ENCODE measurements around the gene ADAM11. TPM values are rescaled to one million over a fixed set of nuclear protein-coding genes. Genes with fewer than 3 reads are reported as not detected.

ADAM11 gene
- total RNA-seq, 2 donors from 2014 or later, result 0.42 TPM

GRCh38 chr17:44782326-44782850, 23.6 kb downstream of the ADAM11 start:
- no peaks in the 10 kb centered on the region for H3K36me3 ChIP-seq
- H3K9me3 ChIP-seq, result no peaks in the 10 kb centered on the region
- TF ChIP-seq CTCF (IDR thresholded peaks at IDR 0.05), result no peak
- no peak overlapping the region for H3K4me3 ChIP-seq
- intact Hi-C loops (cut with DNase I), result no loop called here
- no peak overlapping the region for H3K27ac ChIP-seq
- H3K27me3 ChIP-seq, result no peaks in the 10 kb centered on the region
- H3K4me1 ChIP-seq, result no peaks in the 10 kb centered on the region
- no peak for DNase-seq
- no peak overlapping the region for H3K9ac ChIP-seq (ENCODE audit: low read depth in 2 of 2, low read length in 2 of 2)

- Histone ChIP-seq H3K27me3 (no peaks in the 10 kb centered on the region), H3K9ac (ENCODE audit: low read depth in 2 of 2, low read length in 2 of 2) (no peak overlapping the region), H3K36me3 (no peaks in the 10 kb centered on the region), H3K9me3 (no peaks in the 10 kb centered on the region), H3K4me3 (no peak overlapping the region), H3K27ac (no peak overlapping the region), H3K4me1 (no peaks in the 10 kb centered on the region)
- peak; percentile 12 for DNase-seq
- TF ChIP-seq CTCF (IDR thresholded peaks at IDR 0.05), result no peak
- intact Hi-C loops (cut with DNase I), result no loop called here
Observed at GRCh38 chr17:44785921-44786320, 27.1 kb downstream of the ADAM11 start.

GRCh38 chr17:44786551-44787081, 27.8 kb downstream of the ADAM11 start:
- no peak overlapping the region for H3K4me3 ChIP-seq
- TF ChIP-seq CTCF (IDR thresholded peaks at IDR 0.05), result no peak
- H3K36me3 ChIP-seq, result no peaks in the 10 kb centered on the region
- H3K9ac ChIP-seq (ENCODE audit: low read depth in 2 of 2, low read length in 2 of 2), result no peak overlapping the region
- intact Hi-C loops (cut with DNase I), result no loop called here
- no peaks in the 10 kb centered on the region for H3K4me1 ChIP-seq
- peak; percentile 12 for DNase-seq
- H3K27me3 ChIP-seq, result no peaks in the 10 kb centered on the region
- H3K9me3 ChIP-seq, result no peaks in the 10 kb centered on the region
- H3K27ac ChIP-seq, result no peak overlapping the region

- Histone ChIP-seq H3K4me1 (no peaks in the 10 kb centered on the region), H3K9ac (ENCODE audit: low read depth in 2 of 2, low read length in 2 of 2) (no peak overlapping the region), H3K27ac (no peak overlapping the region), H3K4me3 (no peak overlapping the region), H3K36me3 (no peaks in the 10 kb centered on the region), H3K9me3 (no peaks in the 10 kb centered on the region), H3K27me3 (no peaks in the 10 kb centered on the region)
- TF ChIP-seq CTCF (IDR thresholded peaks at IDR 0.05), result no peak
- DNase-seq, result peak; percentile 9
- intact Hi-C loops (cut with DNase I), result no loop called here
Observed at GRCh38 chr17:44787271-44787940, 28.6 kb downstream of the ADAM11 start.

- Histone ChIP-seq H3K27ac (no peak overlapping the region), H3K4me3 (no peak overlapping the region), H3K36me3 (no peaks in the 10 kb centered on the region), H3K27me3 (no peaks in the 10 kb centered on the region), H3K9me3 (no peaks in the 10 kb centered on the region), H3K9ac (ENCODE audit: low read depth in 2 of 2, low read length in 2 of 2) (no peak overlapping the region), H3K4me1 (no peaks in the 10 kb centered on the region)
- intact Hi-C loops (cut with DNase I), result no loop called here
- TF ChIP-seq CTCF (IDR thresholded peaks at IDR 0.05), result no peak
- DNase-seq, result peak; percentile 6
Observed at GRCh38 chr17:44788139-44788538, 29.4 kb downstream of the ADAM11 start.

Measured in colonic mucosa (tissue), 4 donors.